Measurements from ENCODE around the gene VRK1.

The VRK1 gene

GRCh38 chr14:96904201-96904600 is 107.0 kb downstream of the VRK1 start:
- DNase-seq (ENCODE audit: low read depth) = no peak
- TF ChIP-seq, protein P1, sequence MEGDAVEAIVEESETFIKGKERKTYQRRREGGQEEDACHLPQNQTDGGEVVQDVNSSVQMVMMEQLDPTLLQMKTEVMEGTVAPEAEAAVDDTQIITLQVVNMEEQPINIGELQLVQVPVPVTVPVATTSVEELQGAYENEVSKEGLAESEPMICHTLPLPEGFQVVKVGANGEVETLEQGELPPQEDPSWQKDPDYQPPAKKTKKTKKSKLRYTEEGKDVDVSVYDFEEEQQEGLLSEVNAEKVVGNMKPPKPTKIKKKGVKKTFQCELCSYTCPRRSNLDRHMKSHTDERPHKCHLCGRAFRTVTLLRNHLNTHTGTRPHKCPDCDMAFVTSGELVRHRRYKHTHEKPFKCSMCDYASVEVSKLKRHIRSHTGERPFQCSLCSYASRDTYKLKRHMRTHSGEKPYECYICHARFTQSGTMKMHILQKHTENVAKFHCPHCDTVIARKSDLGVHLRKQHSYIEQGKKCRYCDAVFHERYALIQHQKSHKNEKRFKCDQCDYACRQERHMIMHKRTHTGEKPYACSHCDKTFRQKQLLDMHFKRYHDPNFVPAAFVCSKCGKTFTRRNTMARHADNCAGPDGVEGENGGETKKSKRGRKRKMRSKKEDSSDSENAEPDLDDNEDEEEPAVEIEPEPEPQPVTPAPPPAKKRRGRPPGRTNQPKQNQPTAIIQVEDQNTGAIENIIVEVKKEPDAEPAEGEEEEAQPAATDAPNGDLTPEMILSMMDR (conservative IDR thresholded peaks at IDR 0.05; ENCODE audit: control insufficient read depth, insufficient read depth, low read depth, low read length) = no peak
- no peak overlapping the region for H3K4me3 ChIP-seq (ENCODE audit: control insufficient read depth, low read depth, low read length)

DNA sequence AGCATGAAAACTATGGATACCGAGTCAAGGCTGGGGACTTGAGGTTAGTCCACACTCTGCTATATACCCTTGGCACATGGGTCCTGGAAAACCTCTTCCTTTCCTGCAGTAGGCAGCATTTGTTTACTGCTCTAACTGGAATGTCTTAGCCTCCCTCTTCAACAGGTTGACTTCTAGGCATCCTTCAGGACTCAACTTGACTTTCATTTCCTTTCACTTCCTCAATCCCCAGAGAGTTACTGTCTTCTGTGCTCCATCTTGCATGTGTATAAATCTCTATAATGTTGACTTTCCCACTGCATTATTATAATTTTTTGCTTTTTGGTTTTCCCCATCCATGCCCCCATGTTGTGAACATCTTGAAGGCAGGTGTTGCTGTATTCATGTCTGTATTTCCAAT is 107.9 kb downstream of the VRK1 start:
- no peak for DNase-seq (ENCODE audit: low read depth)
- TF ChIP-seq, protein P1 (conservative IDR thresholded peaks at IDR 0.05; ENCODE audit: control insufficient read depth, insufficient read depth, low read depth, low read length) = no peak

GRCh38 chr14:96905825-96906224 is 108.6 kb downstream of the VRK1 start:
- no peak overlapping the region for H3K4me3 ChIP-seq (ENCODE audit: control insufficient read depth, low read depth, low read length)
- TF ChIP-seq, protein P1 (conservative IDR thresholded peaks at IDR 0.05; ENCODE audit: control insufficient read depth, insufficient read depth, low read depth, low read length) = no peak
- peak; percentile 38 for DNase-seq (ENCODE audit: low read depth)

More for the DNA sequence above, 107.9 kb downstream of the VRK1 start:
- H3K4me3 ChIP-seq (ENCODE audit: control insufficient read depth, low read depth, low read length) = no peak overlapping the region

DNA sequence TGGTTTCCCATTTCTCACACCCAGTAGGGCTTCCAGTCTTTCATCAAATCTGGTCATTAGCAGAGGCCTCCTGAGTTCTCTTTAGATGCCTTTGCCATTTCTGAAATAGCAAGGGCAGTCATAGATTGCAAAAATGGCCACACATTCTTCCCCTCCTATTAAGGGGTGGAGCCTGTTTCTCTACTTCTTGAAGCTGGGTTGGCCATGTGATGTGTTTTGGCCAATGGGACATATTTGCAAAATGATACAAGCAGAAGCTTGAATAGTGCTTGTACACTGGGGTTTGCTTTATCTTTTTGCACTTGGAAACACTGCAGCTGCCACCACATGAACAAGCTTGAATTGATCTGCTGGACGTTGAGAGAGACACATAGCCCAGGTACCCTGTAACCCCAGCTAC is 109.3 kb downstream of the VRK1 start:
- no peak for DNase-seq (ENCODE audit: low read depth)
- TF ChIP-seq, protein P1 (conservative IDR thresholded peaks at IDR 0.05; ENCODE audit: control insufficient read depth, insufficient read depth, low read depth, low read length) = no peak

GRCh38 chr14:96909841-96910364 is 112.7 kb downstream of the VRK1 start:
- DNase-seq (ENCODE audit: low read depth) = no peak
- no peak overlapping the region for H3K4me3 ChIP-seq (ENCODE audit: control insufficient read depth, low read depth, low read length)
- TF ChIP-seq, protein P1 (conservative IDR thresholded peaks at IDR 0.05; ENCODE audit: control insufficient read depth, insufficient read depth, low read depth, low read length) = no peak

More for the DNA sequence above, 109.3 kb downstream of the VRK1 start:
- no peak overlapping the region for H3K4me3 ChIP-seq (ENCODE audit: control insufficient read depth, low read depth, low read length)

DNA sequence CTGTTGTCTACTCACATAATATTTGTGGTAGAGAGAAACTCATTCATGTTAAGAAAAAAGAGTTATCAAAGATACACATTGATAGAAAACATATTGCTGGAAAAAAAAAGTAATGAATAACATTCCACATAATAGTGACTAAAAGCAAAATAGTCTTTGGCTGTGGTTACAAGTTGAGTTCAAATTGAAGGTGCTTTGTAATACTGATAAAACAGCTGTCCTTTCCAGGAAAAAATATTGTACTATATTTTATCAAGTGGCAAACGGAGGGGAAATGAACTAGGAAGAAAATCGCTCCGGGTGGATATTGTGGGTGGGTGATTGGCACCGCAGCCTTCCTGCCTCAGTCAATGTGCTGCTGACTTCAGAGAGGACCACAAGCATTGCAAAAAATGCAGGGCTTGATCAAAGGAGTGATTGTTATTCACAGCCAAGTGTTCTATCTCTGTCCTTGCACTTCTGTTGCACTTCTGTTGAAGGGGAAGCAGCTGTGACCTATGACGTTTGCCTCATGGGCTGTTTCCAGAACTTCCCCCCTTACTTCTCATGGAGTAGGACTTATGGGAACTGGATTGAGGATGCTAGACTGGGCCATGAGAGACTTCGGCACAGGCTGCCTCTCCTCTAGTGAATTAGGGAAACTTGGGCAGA is 114.4 kb downstream of the VRK1 start:
- TF ChIP-seq, protein P1 (conservative IDR thresholded peaks at IDR 0.05; ENCODE audit: control insufficient read depth, insufficient read depth, low read depth, low read length) = no peak
- DNase-seq (ENCODE audit: low read depth) = no peak
- no peak overlapping the region for H3K4me3 ChIP-seq (ENCODE audit: control insufficient read depth, low read depth, low read length)

Measured in fibroblast of mammary gland (primary cell).